Transverse colon (tissue), 4 donors: ENCODE measurements around the gene USP24.

ENCODE experiments used
- POLR2A ChIP-seq: fragments of 450-650 bp; IDR thresholded peaks from one replicate; pipeline ENCODE4 v1.6.1; 2016; ENCODE audit warnings: antibody characterized with exemption, mild to moderate bottlenecking, moderate library complexity
- POLR2AphosphoS5 ChIP-seq, 3 donors: sonication (generic); formaldehyde crosslinking; IDR thresholded peaks; one replicate each; pipeline ENCODE4 v1.6.1; 2016; ENCODE audit warnings: antibody characterized with exemption in 3 of 3
- TF ChIP-seq, protein P1 (sequence below), 5 experiments: fragments of 200-600 bp in 3 of 5; fragments of 450-650 bp in 2 of 5; sonication (generic) in 3 of 5; IDR thresholded peaks; 1 replicate in 2 of 5; 2 replicates in 3 of 5; pipeline ENCODE4 v1.5.1; 2016 to 2017; ENCODE audit warnings: antibody characterized with exemption in 5 of 5, inconsistent platforms in 3 of 5, mild to moderate bottlenecking in 2 of 5, moderate library complexity in 1 of 5

GRCh38 chr1:55129194-55129728, 85.9 kb downstream of the USP24 start:
- TF ChIP-seq, protein P1, sequence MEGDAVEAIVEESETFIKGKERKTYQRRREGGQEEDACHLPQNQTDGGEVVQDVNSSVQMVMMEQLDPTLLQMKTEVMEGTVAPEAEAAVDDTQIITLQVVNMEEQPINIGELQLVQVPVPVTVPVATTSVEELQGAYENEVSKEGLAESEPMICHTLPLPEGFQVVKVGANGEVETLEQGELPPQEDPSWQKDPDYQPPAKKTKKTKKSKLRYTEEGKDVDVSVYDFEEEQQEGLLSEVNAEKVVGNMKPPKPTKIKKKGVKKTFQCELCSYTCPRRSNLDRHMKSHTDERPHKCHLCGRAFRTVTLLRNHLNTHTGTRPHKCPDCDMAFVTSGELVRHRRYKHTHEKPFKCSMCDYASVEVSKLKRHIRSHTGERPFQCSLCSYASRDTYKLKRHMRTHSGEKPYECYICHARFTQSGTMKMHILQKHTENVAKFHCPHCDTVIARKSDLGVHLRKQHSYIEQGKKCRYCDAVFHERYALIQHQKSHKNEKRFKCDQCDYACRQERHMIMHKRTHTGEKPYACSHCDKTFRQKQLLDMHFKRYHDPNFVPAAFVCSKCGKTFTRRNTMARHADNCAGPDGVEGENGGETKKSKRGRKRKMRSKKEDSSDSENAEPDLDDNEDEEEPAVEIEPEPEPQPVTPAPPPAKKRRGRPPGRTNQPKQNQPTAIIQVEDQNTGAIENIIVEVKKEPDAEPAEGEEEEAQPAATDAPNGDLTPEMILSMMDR (IDR thresholded peaks at IDR 0.05): no peak
- TF ChIP-seq POLR2A (no peak), POLR2AphosphoS5 (IDR thresholded peaks at IDR 0.05) (no peak)
